Measurements from ENCODE around the gene CYP19A1.
A peak's percentile ranks its signal among the peaks of the same experiment; 100 is the strongest.

CYP19A1 gene

DNA sequence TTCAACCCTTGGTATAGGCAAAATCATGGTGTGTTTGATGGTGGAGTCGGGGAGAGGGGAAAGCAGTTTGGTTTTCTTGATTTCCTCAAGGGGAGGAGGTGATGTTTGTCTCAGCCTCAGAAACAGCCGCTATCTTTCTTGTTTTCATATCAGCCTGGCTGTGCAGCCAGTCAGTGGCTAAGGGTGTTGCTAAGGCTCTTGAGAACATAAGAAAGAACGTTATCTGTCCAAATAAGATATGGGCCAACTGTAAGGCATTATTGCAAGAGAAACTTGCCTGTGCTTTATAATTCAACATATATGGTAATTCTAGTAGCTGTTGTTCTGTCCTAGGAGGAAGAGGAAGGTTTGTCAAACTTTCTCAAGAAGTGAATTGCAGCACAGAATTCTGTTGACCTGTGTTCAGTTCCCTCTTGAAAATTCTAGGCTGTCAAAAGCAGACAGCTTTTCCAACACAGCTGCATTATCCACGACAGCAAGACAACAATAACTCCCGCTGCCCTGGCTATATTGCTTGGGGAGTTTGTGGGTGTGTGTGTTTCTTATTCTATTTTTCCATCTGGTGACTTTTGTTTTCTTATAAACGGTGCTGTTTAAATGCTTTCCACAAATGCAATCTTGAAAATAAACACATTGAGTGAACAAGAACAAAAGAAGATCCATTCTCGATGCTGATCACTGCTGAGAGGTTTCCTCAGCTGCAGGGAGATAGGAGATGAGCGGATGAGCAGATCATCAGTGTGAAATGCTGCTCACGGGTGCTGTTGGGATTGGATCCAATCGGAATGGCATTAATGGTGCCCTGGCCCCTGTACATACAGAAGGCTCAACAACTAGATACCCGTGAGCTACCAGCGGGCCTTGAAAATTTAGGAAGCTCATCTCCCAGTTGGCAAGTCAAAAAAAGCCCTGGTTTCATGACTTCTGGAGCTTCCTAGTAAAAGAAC, 152.9 kb downstream of the CYP19A1 start:
- DNase-seq (ENCODE audit: low read depth in 2 of 2) = no peak

- DNase-seq (ENCODE audit: low read depth in 2 of 2) = no peak
Measured at GRCh38 chr15:51184627-51185026, 153.8 kb downstream of the CYP19A1 start.

GRCh38 chr15:51183076-51183475, 155.3 kb downstream of the CYP19A1 start:
- DNase-seq (ENCODE audit: low read depth in 2 of 2) = no peak

DNA sequence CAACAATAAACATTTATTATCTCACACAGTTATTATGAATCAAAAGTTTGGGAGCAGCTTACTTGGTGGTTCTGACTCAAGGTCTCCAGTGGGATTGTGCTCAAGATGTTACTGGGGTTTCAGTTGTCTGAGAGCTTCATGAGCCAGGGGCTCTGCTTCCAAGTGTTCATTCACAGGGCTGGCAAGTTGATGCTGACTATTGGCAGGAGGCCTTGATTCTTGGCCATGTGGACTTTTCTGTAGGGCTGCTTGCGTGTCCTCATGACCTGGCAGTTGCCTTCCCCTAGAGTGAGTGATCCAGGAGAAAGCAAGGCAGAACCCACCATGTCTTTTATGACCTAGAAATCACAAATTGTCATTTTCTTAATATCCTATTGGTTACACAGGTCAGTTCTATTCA, 156.5 kb downstream of the CYP19A1 start:
- DNase-seq (ENCODE audit: low read depth in 2 of 2) = no peak

- no peak for DNase-seq (ENCODE audit: low read depth in 2 of 2)
Measured at GRCh38 chr15:51181221-51181620, 157.2 kb downstream of the CYP19A1 start.

- DNase-seq (ENCODE audit: low read depth in 2 of 2) = no peak
Measured at GRCh38 chr15:51180534-51180933, 157.9 kb downstream of the CYP19A1 start.

- DNase-seq (ENCODE audit: low read depth in 2 of 2) = no peak
Measured at GRCh38 chr15:51180011-51180410, 158.4 kb downstream of the CYP19A1 start.

DNA sequence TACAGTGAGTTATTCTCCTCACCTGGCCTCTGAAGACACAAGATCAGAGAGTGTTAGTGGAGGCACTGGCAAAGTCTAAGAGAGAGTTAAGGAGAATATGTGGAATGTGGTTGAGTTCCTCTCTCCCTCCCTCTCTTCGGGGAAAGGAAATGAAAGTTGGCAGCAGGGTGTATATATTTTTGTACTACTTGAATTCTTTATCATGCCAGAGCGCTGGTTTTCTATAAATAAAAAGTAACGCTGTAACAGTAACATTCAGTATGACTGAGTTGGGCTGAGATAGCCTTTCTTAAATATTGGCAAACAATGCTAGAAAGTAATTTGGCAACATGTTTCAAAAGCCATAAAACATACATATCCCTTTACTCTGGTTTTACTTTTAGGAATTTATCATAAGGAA, 166.2 kb downstream of the CYP19A1 start:
- no peak for DNase-seq (ENCODE audit: low read depth in 2 of 2)

DNA sequence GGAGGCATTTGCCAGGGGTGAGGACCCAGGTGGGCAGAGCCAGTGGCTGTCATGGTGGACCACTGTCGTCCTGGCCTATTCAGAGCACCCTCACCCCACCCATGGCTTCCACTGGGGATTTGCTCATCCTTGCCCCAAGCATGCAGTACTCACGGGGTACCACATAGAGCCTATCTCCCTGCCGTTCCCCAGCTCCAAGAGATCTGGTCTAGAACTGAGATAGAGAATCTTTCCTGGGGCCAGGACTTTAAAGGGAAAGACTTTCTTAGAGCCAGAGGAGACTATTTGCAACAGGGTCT, 166.8 kb downstream of the CYP19A1 start:
- DNase-seq (ENCODE audit: low read depth in 2 of 2) = no peak

DNA sequence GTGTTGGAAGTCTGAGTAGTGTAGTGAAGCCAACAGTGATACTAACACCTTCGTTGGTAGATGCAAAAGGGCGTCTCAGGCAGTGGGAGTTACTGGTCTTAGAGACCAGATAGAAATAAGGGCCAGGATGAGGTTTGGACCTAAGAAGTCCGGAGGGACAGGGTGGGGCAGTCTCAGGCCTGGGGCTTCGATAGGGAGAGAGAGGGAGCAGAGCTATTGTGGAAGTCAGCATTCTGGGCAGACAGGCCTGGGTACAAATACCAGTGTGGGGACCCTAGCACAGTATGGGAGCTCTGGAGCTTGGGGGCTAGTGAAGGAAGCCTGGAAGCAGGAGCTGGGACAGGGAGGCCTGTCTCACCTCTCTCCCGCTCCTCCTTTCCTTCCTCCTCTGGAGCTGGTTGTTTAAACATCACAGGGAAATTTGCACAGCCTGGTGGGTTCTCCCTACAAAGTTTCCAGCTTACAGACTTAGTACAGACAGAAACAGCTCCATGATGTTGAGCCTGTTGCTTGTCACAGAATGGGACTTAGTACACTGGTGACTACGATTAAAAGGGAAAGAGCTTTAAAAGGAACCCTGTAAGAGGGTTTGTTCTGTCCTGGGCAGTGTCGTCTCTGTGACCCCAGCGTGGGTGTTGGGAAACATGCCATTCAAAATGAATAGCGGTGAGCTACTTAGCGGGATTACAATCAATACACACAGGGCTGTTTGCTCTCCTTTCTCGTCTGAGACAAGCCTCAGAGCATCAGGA, 167.3 kb downstream of the CYP19A1 start:
- DNase-seq (ENCODE audit: low read depth in 2 of 2) = no peak

DNA sequence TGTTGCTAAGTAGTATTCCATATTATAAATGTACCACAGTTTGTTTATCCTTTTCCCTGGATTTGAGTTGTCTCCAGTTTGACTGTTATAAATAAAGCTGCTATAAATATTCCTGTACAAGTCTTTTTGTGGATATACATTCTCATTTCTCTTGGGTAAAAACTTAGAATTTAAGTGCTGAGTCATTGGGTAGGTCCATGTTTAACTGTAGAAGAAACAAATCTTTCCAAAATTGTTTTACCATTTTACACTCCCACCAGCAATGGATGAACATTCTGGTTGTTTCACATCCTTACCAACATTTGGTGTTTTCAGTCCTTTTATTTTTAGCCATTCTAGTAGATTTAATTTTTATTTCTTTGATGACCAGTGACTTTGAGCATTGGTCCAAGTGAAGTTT, 169.7 kb downstream of the CYP19A1 start:
- DNase-seq (ENCODE audit: low read depth in 2 of 2) = no peak

DNA sequence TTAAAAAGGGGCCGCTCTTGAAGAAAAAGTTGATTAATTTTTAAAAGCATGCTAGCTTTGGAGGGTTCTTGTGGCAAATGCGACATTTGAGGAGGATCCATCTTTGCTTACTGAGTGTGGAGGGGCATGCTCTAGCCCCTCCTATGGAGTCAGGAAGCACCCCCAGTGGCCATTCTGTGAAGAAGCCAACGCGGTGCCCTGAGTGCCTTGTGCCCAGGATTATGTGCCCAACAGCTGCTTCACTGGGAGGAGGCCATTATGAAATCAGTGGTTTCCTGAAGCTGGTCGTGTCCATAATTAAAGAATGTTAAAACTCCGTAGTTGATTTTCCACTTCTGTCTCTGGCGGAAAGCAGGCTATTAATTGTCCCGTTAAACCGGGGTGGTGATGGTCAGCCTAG, 174.6 kb downstream of the CYP19A1 start:
- DNase-seq (ENCODE audit: low read depth in 2 of 2) = no peak

DNA sequence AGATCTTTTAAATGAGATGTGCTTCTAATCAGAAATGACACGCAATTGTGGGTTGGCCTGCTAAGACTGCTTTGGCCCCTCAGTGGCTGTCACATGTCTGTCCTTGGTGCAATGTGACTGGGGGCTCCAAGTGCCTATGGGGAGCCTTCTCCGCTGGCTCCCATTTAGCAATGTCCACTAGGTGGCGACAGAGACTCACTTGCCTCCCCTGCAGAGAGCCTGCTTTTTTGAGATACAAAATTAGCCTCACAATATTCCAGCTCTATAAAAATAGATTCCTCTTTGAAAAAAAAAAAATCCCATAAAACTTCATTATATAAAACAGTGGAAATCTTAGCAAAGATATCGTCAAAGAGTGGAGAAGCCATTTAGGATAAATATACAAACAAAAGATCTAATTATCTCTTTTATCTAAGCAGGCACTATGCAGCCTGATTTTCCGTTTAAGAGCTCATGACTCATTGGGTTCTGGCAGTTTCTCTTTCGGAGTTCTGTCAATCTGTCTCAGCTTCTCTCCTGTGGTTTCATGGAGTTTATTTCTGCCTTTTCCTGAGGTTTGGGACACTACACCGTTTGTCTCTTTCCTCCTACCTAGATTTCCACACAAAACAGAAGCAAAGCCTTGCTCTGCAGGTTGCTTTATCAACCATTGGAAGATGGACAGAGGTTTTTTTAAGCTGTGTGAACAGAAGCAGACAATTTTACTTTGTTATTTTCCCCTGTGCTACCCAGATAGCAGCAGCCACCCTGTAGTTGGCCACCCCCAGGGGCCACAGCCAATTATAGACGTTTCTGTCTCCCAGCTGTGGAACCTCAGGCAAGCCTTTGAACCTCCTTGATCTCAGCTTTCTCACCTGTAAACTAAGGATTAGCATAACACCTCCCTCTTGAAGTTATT, 175.3 kb downstream of the CYP19A1 start:
- DNase-seq (ENCODE audit: low read depth in 2 of 2) = peak; percentile 37 to 46

GRCh38 chr15:51161491-51162220, 176.7 kb downstream of the CYP19A1 start:
- DNase-seq (ENCODE audit: low read depth in 2 of 2) = no peak

GRCh38 chr15:51160484-51160883, 177.9 kb downstream of the CYP19A1 start:
- DNase-seq (ENCODE audit: low read depth in 2 of 2) = no peak
